K562 (cell line): Measurements from ENCODE around the gene PTGR3. TPM values are rescaled to one million over a fixed set of nuclear protein-coding genes. Genes with fewer than 3 reads are reported as not detected.

ENCODE experiments used
- ATAC-seq: fragments of 200-7000 bp; cut with Tn5 transposase; 3 replicates; pipeline ENCODE4 v1.9.1; 2020; ENCODE audit warnings: moderate library complexity
- BruUV-seq: library from RNA; stranded (reverse); fragments of 400-500 nt; replicated peaks from 2 replicates; lab custom pipeline; 2021; lab: Mats Ljungman, UMichigan
- CTCF ChIA-PET: fragments of 300-600 bp; formaldehyde crosslinking; extraction: SDS; loops from one replicate; lab custom pipeline; 2021; ENCODE audit warnings: low intra/inter-chr PET ratio; lab: Yijun Ruan, JAX
- POLR2A ChIA-PET: fragments of 300-600, 350-650 bp; sonication (Branson Sonifier 250); formaldehyde crosslinking; extraction: SDS; loops from one replicate; lab custom pipeline; 2021; ENCODE audit warnings: antibody characterized with exemption, inconsistent platforms; lab: Yijun Ruan, JAX
- DNase-seq, 4 experiments: peaks; one replicate each; pipeline versions ENCODE4 v3.0.0 to v3.0.0-alpha.2; 2011 to 2018; ENCODE audit warnings: low spot score in 3 of 4, mixed read lengths in 3 of 4; ENCODE audit errors: extremely low read depth in 1 of 4
- FAIRE-seq: peaks from 2 replicates; lab custom pipeline; 2011; peaks lifted over from hg19 to GRCh38; lab: Jason Lieb, UNC
- H2AFZ ChIP-seq: 2 replicates; pipeline ENCODE4 v1.6.0; 2011; ENCODE audit warnings: low read depth, low read length, control low read depth, inconsistent platforms
- H3K27ac ChIP-seq: fragments of 200-600 bp; 3 replicates; pipeline ENCODE4 v1.8.0; 2011; ENCODE audit warnings: low read depth, mild to moderate bottlenecking, control low read depth, inconsistent platforms, low read length, moderate library complexity, mixed read lengths; ENCODE audit errors: extremely low read depth
- H3K27me3 ChIP-seq, 2 experiments: fragments of 300-600 bp in 1 of 2; 2 replicates in 1 of 2; 3 replicates in 1 of 2; pipeline versions ENCODE4 v1.6.0 to v1.8.0; 2011; ENCODE audit warnings: inconsistent platforms in 2 of 2, low read length in 2 of 2, mild to moderate bottlenecking in 1 of 2, mixed read lengths in 1 of 2, moderate library complexity in 1 of 2; ENCODE audit not compliant: control insufficient read depth in 2 of 2, insufficient read depth in 2 of 2
- H3K36me3 ChIP-seq: fragments of 300-600 bp; 3 replicates; pipeline ENCODE4 v1.8.0; 2011; ENCODE audit warnings: mild to moderate bottlenecking, low read length, inconsistent platforms; ENCODE audit not compliant: control insufficient read depth, insufficient read depth
- H3K4me1 ChIP-seq, 2 experiments: fragments of 200-600 bp in 1 of 2; replicated peaks in 1 of 2; 2 replicates in 1 of 2; 3 replicates in 1 of 2; pipeline versions ENCODE4 v1.5.1 to v1.8.0; 2011; ENCODE audit warnings: inconsistent platforms in 2 of 2, low read length in 2 of 2, mild to moderate bottlenecking in 1 of 2, mixed read lengths in 1 of 2, moderate library complexity in 1 of 2; ENCODE audit not compliant: control insufficient read depth in 2 of 2, insufficient read depth in 2 of 2
- H3K4me2 ChIP-seq: 2 replicates; pipeline ENCODE4 v1.6.1; 2011; ENCODE audit warnings: low read length, control low read depth, inconsistent platforms, mixed read lengths; ENCODE audit not compliant: insufficient read depth
- H3K4me3 ChIP-seq: fragments of 200-600 bp; sonication (generic), shearing (Covaris generic); 2 replicates; pipeline ENCODE4 v1.5.1; 2016; ENCODE audit warnings: control low read depth, inconsistent platforms
- H3K79me2 ChIP-seq: fragments of 200-600 bp; 3 replicates; pipeline ENCODE4 v1.8.0; 2011; ENCODE audit warnings: low read length, inconsistent platforms; ENCODE audit not compliant: control insufficient read depth, insufficient read depth
- H3K9ac ChIP-seq, 2 experiments: 2 replicates each; pipeline versions ENCODE4 v1.6.0 to v1.6.1; 2011; ENCODE audit warnings: low read depth in 2 of 2, low read length in 2 of 2, control low read depth in 1 of 2, inconsistent platforms in 1 of 2, mild to moderate bottlenecking in 1 of 2, mixed read lengths in 1 of 2; ENCODE audit not compliant: insufficient read depth in 1 of 2
- H3K9me1 ChIP-seq: one replicate; pipeline ENCODE4 v1.6.0; 2011; ENCODE audit warnings: inconsistent platforms, mild to moderate bottlenecking, low read length, moderate library complexity; ENCODE audit not compliant: control insufficient read depth, insufficient read depth
- H3K9me3 ChIP-seq: replicated peaks from 2 replicates; pipeline ENCODE4 v1.5.1; 2011; ENCODE audit warnings: low read depth, low read length, inconsistent platforms; ENCODE audit not compliant: control insufficient read depth, insufficient read depth
- H4K20me1 ChIP-seq: replicated peaks from 2 replicates; pipeline ENCODE4 v1.6.1; 2011; ENCODE audit warnings: low read length, inconsistent platforms, mixed read lengths; ENCODE audit not compliant: control insufficient read depth, insufficient read depth
- ETV5 ChIP-seq: sonication (generic); formaldehyde crosslinking; IDR thresholded peaks from 2 replicates; pipeline ENCODE4 v1.4.0; 2020; ENCODE audit warnings: low read depth, mild to moderate bottlenecking, missing genetic modification reagents
- HDAC8 ChIP-seq: fragments of 450-650 bp; IDR thresholded peaks from 2 replicates; pipeline ENCODE4 v1.6.1; 2016; ENCODE audit warnings: mild to moderate bottlenecking, missing genetic modification characterization, moderate library complexity, missing compliant biosample characterization
- MAX ChIP-seq: sonication (generic); formaldehyde crosslinking; IDR thresholded peaks from 2 replicates; pipeline ENCODE4 v1.9.0; 2022; ENCODE audit warnings: mild to moderate bottlenecking, missing genetic modification reagents
- RBM15 ChIP-seq: fragments of 200-400 bp; formaldehyde crosslinking; IDR thresholded peaks from 2 replicates; pipeline ENCODE4 v1.6.1; 2018; ENCODE audit warnings: mild to moderate bottlenecking, low read length, moderate library complexity; ENCODE audit not compliant: insufficient read depth
- SREBF1 ChIP-seq: fragments of 150-350 bp; IDR thresholded peaks from 2 replicates; pipeline ENCODE4 v1.6.1; 2014; ENCODE audit warnings: antibody characterized with exemption, low read depth, low read length, borderline replicate concordance
- ZBTB11 ChIP-seq, 3 experiments: fragments of 200-800 bp in 1 of 3; fragments of 250-450 bp in 1 of 3; fragments of 450-650 bp in 1 of 3; sonication (Bioruptor Pico) in 1 of 3; sonication (Bioruptor generic) in 1 of 3; formaldehyde crosslinking in 1 of 3; IDR thresholded peaks; 2 replicates each; pipeline versions ENCODE4 v1.6.1 to v1.8.0; 2016 to 2022; ENCODE audit warnings: mild to moderate bottlenecking in 2 of 3, missing genetic modification characterization in 2 of 3, missing compliant biosample characterization in 1 of 3, moderate library complexity in 1 of 3
- ZKSCAN8 ChIP-seq: fragments of 200-800 bp; sonication (Bioruptor generic); IDR thresholded peaks from 2 replicates; pipeline ENCODE4 v1.6.1; 2016; ENCODE audit warnings: missing genetic modification characterization, missing compliant biosample characterization
- WGBS: fragments of 100-300 bp; shearing (Covaris generic); methylation state at CpG from one replicate; pipeline ENCODE4 v1.1.6; 2016; ENCODE audit warnings: low coverage, mixed read lengths; ENCODE audit not compliant: insufficient coverage; ENCODE audit errors: missing lambda C conversion rate; 5-methylcytosine and 5-hydroxymethylcytosine counted together
- in situ Hi-C: fragments of 300-500 bp; cut with MboI; formaldehyde crosslinking; loops from 4 replicates; pipeline ENCODE4 v1.15.0; 2018; ENCODE audit warnings: inconsistent platforms, mixed read lengths
- intact Hi-C: fragments of 100-400 bp; cut with micrococcal nuclease; formaldehyde crosslinking; loops from 2 replicates; pipeline ENCODE4 v1.14.2; 2022
- polyA plus RNA-seq, 8 experiments: library from polyadenylated mRNA; depleted of rRNA in 4 of 8; stranded (reverse) in 5 of 8; unstranded in 3 of 8; fragments of >200 nt; fragmentation: Nextera tagmentation in 2 of 8; fragmentation: Illumina TruSeq in 1 of 8; extraction: Ambion mirVana in 2 of 8; extraction: Trizol in 1 of 8; gene quantifications; 2 replicates each; pipeline versions ENCODE4 v1.2.1 to v1.2.3, GENCODE V29; 2011 to 2014; ENCODE audit warnings: inconsistent platforms in 1 of 8, missing spikeins in 1 of 8
- total RNA-seq, 7 experiments: library from RNA; depleted of rRNA in 6 of 7; stranded (reverse); fragments of >200 nt in 6 of 7; fragmentation: Illumina TruSeq in 2 of 7; extraction: Trizol in 2 of 7; gene quantifications; 2 replicates each; pipeline versions ENCODE4 v1.2.1 to v1.2.3, GENCODE V29; 2011 to 2021; ENCODE audit warnings: low replicate concordance in 1 of 7

Gene PTGR3
- total and polyA plus RNA-seq, 9 of the 15 experiments (the other 6 are each of a cell fraction or from before 2014, with no cell fraction given): 4.1 to 32.3 (median 15.3) TPM

GRCh38 chr18:75218065-75218923 lies 9.4 kb upstream of the PTGR3 start (continued):
- no peak for TF ChIP-seq ZKSCAN8
- TF ChIP-seq ZBTB11 (CRISPR knock-in tag; IDR thresholded peaks at IDR 0.05): no peak

GRCh38 chr18:75216911-75217689 lies 8.2 kb upstream of the PTGR3 start:
- H3K9ac ChIP-seq: no peak overlapping the region; a peak in 1 of 4 replicates
- H3K4me3 ChIP-seq: no peak overlapping the region
- no peaks in the 10 kb centered on the region for H3K27me3 ChIP-seq
- no peaks in the 10 kb centered on the region for H3K9me1 ChIP-seq
- no peak for DNase-seq
- no peak overlapping the region for H2AFZ ChIP-seq
- intact Hi-C loops: no loop called here
- H3K4me2 ChIP-seq: no peak overlapping the region
- no peaks in the 10 kb centered on the region for H4K20me1 ChIP-seq
- no peaks in the 10 kb centered on the region for H3K9me3 ChIP-seq
- H3K27ac ChIP-seq: no peak overlapping the region
- peaks cover 10% of the 10 kb centered on the region; the same call in 2 of the 3 replicates for H3K79me2 ChIP-seq
- no TSS peak for BruUV-seq
- no peak for TF ChIP-seq ETV5
- TF ChIP-seq HDAC8 (tag): no peak
- TF ChIP-seq RBM15: no peak
- TF ChIP-seq SREBF1: no peak
- TF ChIP-seq MAX: no peak
- TF ChIP-seq, all 486 proteins: peak for 0
- peaks cover 5 to 15% of the 10 kb centered on the region in 2 experiments; a peak in 4 of 5 replicates for H3K4me1 ChIP-seq
- in situ Hi-C loops: no loop called here
- WGBS: 75% methylated on average over 10 of the region's 10 CpGs
- ATAC-seq (no peak), FAIRE-seq (no peak)
- ChIA-PET CTCF (no interaction called here), POLR2A (no interaction called here)
- no peaks in the 10 kb centered on the region for H3K36me3 ChIP-seq
